Effector CD8-positive, alpha-beta T cell (primary cell): ENCODE measurements around the gene FMO5.

Experiments
- DNase-seq: peaks from one replicate; lab custom pipeline; 2025; lab: John Stamatoyannopoulos, UW

The FMO5 gene

DNA sequence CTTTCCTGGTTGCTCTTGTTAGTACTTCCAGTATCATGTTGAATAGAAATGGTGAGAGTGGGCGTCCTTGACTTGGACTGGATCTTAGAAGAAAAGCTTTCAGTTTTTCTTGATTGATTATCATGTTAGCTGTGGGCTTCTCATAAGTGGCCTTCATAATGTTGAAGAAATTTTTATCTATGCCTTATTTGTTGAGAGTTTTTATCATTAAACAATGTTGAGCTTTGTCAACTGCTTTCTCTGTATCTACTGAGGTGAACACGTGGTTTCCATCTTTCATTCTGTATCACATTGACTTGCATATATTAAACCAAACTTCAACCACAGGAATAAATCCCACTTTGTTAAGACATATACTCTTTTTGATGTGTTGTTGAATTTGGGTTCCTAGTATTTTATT, 82.3 kb downstream of the FMO5 start:
- DNase-seq, result no peak
